SH-SY5Y (cell line): ENCODE data around the gene DEAF1.

ENCODE experiments used
- GATA2 ChIP-seq: IDR thresholded peaks from 2 replicates; pipeline ENCODE4 v1.6.1; 2011; ENCODE audit warnings: mild to moderate bottlenecking, low read depth, low read length
- GATA3 ChIP-seq: IDR thresholded peaks from 2 replicates; pipeline ENCODE4 v1.6.1; 2011; ENCODE audit warnings: low read depth, mild to moderate bottlenecking, low read length, moderate library complexity

DNA sequence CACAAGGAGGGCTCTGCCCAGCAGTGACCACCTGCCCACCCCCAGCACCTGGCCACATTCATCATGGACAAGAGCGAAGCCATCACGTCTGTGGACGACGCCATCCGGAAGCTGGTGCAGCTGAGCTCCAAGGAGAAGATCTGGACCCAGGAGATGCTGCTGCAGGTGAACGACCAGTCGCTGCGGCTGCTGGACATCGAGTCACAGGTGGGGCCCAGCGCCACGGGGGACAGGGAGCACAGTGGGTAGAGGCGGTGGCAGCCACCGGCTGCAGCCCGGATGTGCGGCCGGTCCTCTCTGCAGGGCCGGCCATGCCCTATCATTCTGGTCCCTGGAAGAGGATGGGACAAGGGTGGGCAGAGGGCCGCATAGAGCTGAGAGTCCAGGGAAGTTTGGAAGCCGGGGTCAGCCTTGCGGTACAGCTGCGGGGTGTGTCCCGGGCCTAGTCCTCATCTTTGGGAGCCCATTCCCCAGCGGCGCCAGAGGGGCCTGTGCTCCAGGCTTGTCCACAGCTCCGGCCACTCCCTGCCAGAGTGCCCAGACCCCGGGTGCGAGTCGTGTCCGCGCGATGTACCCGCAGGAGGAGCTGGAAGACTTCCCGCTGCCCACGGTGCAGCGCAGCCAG lies 25.1 kb upstream of the DEAF1 start:
- TF ChIP-seq GATA2 (no peak), GATA3 (no peak)
